ENCODE data around the gene SLC24A1. TPM values are rescaled to one million over a fixed set of nuclear protein-coding genes. Genes with fewer than 3 reads are reported as not detected.

Gene SLC24A1
- polyA plus RNA-seq (ENCODE audit: low read depth in 6 of 6): 1 to 10 TPM in 5 of 6 donors, not detected in 1; 2.3 to 3.7 (median 2.7) TPM

GRCh38 chr15:65621638-65622037 is at the start of gene SLC24A1:
SLC24A1 (plus strand) TSS chr15:65621938; CDS start chr15:65624081, 2,143 bp downstream.
- Mint-ChIP-seq H3K36me3 (peaks cover 8 to 19% of the 10 kb centered on the region in 2 donors), H3K27me3 (no peaks in the 10 kb centered on the region), H3K4me1 (no peaks in the 10 kb centered on the region), H3K4me3 (no peak within 1 kb of the TSS), H3K27ac (peak within 1 kb of the TSS in 2 of 6 donors; percentile 17 to 25), H3K9me3 (no peaks in the 10 kb centered on the region)
- ATAC-seq (ENCODE audit: low read depth in 2 of 2): no peak
- DNase-seq: no peak

- no peak for ATAC-seq (ENCODE audit: low read depth in 2 of 2)
- Mint-ChIP-seq H3K9me3 (peaks cover 0 to 1% (median 0%) of the 10 kb centered on the region in 7 donors), H3K27ac (no peak overlapping the region), H3K4me3 (no peak overlapping the region), H3K36me3 (peaks cover 0 to 12% of the 10 kb centered on the region in 2 donors), H3K27me3 (no peaks in the 10 kb centered on the region), H3K4me1 (peaks cover 0 to 3% (median under 1%) of the 10 kb centered on the region in 3 donors)
- DNase-seq: no peak
Measured at GRCh38 chr15:65571971-65572370, 49.8 kb upstream of the SLC24A1 start.

- DNase-seq (no peak), ATAC-seq (ENCODE audit: low read depth in 2 of 2) (no peak)
- no peak overlapping the region for H3K27ac Mint-ChIP-seq
- no peak overlapping the region for H3K4me3 Mint-ChIP-seq
- peaks cover 9 to 18% (median 12%) of the 10 kb centered on the region in 3 donors for H3K4me1 Mint-ChIP-seq
- peaks cover 0 to under 1% of the 10 kb centered on the region in 2 donors for H3K36me3 Mint-ChIP-seq
- no peaks in the 10 kb centered on the region for H3K9me3 Mint-ChIP-seq
- H3K27me3 Mint-ChIP-seq: no peaks in the 10 kb centered on the region
Measured at GRCh38 chr15:65576664-65577063, 45.1 kb upstream of the SLC24A1 start.

DNA sequence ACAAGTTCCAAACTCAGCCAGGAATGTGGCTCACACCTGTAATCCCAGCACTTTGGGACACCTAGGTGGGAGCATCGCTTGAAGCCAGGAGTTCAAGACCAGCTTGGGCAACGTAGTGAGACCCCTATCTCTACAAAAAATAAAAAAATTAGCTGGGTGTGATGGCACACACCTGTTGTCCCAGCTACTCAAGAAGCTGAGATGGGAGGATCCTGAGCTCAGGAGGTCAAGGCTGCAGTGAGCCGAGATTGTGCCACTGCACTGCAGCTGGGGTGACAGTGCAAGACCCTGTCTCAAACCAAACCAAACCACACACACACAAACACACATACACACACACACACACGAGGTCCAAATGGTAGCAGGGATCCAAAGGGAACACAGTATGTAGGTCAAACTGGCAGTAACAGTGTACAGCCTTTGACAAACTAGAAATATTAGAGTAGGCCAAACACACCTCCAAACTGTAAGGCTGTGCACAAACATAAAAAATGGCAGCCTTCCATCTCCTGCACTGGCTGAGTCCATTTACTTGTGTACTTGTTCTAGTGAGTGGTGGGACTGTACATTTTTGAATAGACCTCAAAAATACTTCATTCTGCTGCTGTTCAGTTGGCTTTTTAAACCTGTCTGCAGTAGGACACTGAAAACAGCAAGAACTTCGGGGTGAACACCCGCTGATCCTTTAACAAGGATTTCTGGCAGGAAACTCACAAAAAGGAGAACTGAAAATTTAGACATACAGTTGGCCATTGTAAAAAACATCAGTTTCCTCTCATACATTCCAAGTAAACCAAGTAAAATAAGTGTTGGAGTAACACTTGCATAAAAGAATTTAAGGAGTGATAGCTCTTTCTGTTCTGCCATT is 44.4 kb upstream of the SLC24A1 start:
- peak overlapping the region in 4 of 6 donors; percentile 23 to 76 (median 54) for H3K27ac Mint-ChIP-seq
- no peaks in the 10 kb centered on the region for H3K9me3 Mint-ChIP-seq

DNA sequence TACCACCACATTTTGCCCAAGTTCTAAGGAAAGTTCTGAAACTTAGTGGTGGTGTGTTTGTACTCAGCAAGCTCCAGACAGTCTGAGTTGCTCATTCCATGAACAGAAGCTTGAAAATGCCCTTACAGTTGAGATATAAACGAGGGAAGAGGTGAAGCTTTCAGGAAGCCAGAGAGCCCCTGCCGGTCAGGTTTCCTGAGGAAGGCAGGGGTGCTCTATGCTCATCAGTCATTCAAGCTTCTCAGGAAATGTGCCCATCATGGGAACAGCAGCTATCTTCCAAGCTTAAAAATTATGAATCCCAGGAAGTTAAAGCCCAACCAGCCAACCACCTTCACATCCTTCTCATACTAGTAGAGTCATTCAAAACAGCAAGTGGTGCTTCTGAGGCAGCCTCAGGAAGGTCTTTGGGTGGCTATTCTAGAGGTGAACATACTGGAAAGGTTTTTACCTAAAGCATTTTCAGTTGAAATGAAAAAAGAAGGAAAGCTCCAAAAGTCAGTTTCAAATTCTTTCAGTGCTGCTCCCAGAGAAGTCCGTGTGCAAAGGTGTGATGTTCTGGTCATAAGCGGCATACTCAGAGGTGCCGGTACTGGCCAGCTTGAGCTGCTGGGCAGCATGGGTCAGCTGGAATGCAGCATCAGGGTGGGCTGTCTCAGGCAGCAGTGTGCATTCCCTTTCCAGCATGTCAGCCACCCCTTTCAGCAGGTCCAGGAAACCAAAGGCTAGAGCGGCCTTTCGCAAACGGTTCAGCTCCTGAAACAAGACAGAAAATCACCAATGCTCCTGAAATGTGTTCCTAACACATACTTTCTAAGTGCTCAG is 42.6 kb upstream of the SLC24A1 start:
- H3K4me3 Mint-ChIP-seq: no peak overlapping the region
- H3K4me1 Mint-ChIP-seq: peaks cover 13 to 27% (median 21%) of the 10 kb centered on the region in 3 donors
- H3K36me3 Mint-ChIP-seq: peaks cover 0 to 15% of the 10 kb centered on the region in 2 donors
- no peaks in the 10 kb centered on the region for H3K9me3 Mint-ChIP-seq
- DNase-seq: no peak
- peak overlapping the region in 2 of 6 donors; percentile 37 to 57 for H3K27ac Mint-ChIP-seq
- no peaks in the 10 kb centered on the region for H3K27me3 Mint-ChIP-seq
- no peak for ATAC-seq (ENCODE audit: low read depth in 2 of 2)

More for the DNA sequence above, 44.4 kb upstream of the SLC24A1 start:
- peak overlapping the region in 1 of 8 donors; percentile 59 for H3K4me3 Mint-ChIP-seq
- DNase-seq (no peak), ATAC-seq (ENCODE audit: low read depth in 2 of 2) (no peak)
- peaks cover 0 to 5% of the 10 kb centered on the region in 2 donors for H3K36me3 Mint-ChIP-seq
- H3K4me1 Mint-ChIP-seq: peaks cover 9 to 18% (median 12%) of the 10 kb centered on the region in 3 donors
- no peaks in the 10 kb centered on the region for H3K27me3 Mint-ChIP-seq

DNA sequence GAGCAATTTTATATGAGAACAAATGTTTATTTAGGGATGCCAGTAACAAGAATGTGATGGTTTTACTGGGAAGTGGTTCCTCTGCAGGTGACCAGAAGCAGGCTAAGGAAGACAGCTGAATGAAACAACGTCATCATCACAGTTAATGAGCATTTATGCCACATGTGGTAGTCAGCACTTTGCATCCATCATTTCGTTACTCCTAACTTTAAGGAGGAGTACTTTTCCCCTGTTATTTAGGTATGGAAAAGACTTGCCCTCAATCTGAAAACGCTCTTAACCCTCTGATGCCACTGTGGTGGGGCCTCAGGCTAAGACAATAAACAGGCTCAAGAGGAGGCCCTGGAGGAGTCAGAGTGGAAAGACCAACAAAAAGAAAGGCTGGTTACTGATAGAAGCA is 42.0 kb upstream of the SLC24A1 start:
- Mint-ChIP-seq H3K9me3 (no peaks in the 10 kb centered on the region), H3K27me3 (no peaks in the 10 kb centered on the region), H3K4me1 (peaks cover 16 to 34% (median 21%) of the 10 kb centered on the region in 3 donors), H3K27ac (peak overlapping the region in 1 of 6 donors; percentile 21), H3K4me3 (no peak overlapping the region), H3K36me3 (peaks cover 0 to 16% of the 10 kb centered on the region in 2 donors)
- ATAC-seq (ENCODE audit: low read depth in 2 of 2) (no peak), DNase-seq (no peak)

- no peak overlapping the region for H3K4me3 Mint-ChIP-seq
- peaks cover 16 to 35% (median 21%) of the 10 kb centered on the region in 3 donors for H3K4me1 Mint-ChIP-seq
- H3K36me3 Mint-ChIP-seq: peaks cover 0 to 16% of the 10 kb centered on the region in 2 donors
- no peaks in the 10 kb centered on the region for H3K27me3 Mint-ChIP-seq
- H3K9me3 Mint-ChIP-seq: no peaks in the 10 kb centered on the region
- ATAC-seq (ENCODE audit: low read depth in 2 of 2): no peak
- peak overlapping the region in 2 of 6 donors; percentile 21 to 47 for H3K27ac Mint-ChIP-seq
- DNase-seq: no peak
Measured at GRCh38 chr15:65580287-65580686, 41.5 kb upstream of the SLC24A1 start.

- Mint-ChIP-seq H3K27me3 (no peaks in the 10 kb centered on the region), H3K4me3 (no peak overlapping the region), H3K4me1 (peaks cover 10 to 17% (median 11%) of the 10 kb centered on the region in 3 donors), H3K9me3 (no peaks in the 10 kb centered on the region), H3K36me3 (peaks cover 9 to 27% of the 10 kb centered on the region in 2 donors), H3K27ac (peak overlapping the region; percentile 61 to 89 (median 76))
- DNase-seq: peak; percentile 7
- ATAC-seq (ENCODE audit: low read depth in 2 of 2): peak; percentile 48 to 61
Measured at GRCh38 chr15:65583701-65584100, 38.0 kb upstream of the SLC24A1 start.

DNA sequence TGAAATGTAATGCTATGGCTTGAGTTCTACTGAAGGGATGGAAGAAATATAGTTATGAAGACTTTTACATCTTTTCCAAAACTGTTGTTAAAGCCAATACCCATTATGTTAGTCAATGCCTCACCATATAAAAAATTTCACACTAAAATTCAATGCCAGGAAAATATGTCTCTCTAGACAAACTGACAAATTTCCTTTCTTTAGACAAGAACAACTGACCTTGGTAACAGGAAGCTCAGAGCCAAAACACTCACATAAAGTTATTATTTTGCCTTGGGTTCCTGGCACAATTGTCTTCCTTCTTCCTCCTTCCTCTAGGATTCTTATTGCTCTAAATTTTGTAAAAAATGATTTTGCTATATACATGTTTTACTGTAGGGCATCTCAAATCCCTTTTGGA is 37.5 kb upstream of the SLC24A1 start:
- peak overlapping the region in 1 of 8 donors; percentile 8 for H3K4me3 Mint-ChIP-seq
- no peaks in the 10 kb centered on the region for H3K27me3 Mint-ChIP-seq
- H3K4me1 Mint-ChIP-seq: peaks cover 10 to 17% (median 11%) of the 10 kb centered on the region in 3 donors

DNA sequence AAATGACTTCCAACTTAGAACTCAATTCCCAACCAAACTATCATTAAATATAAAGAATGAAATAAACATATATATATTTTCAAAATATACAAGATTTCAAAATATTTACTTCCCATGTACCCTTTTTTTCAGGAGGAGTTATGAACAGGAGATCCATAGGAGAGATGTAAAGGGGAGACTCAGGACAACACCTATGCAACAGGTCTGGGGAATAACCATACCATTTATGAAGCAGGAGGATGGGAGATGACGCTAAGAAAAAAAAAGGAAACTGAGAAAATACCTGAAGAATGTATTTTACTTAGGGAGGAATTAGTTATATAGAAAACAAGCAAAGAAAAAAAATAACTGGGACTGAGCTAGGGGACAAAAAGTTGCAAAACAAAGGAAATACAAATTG is 34.6 kb upstream of the SLC24A1 start:
- Mint-ChIP-seq H3K27ac (peak overlapping the region in 2 of 6 donors; percentile 42 to 81), H3K36me3 (peaks cover 37 to 45% of the 10 kb centered on the region in 2 donors), H3K9me3 (no peaks in the 10 kb centered on the region), H3K4me1 (peaks cover 18 to 20% (median 19%) of the 10 kb centered on the region in 3 donors), H3K4me3 (peak overlapping the region in 1 of 8 donors; percentile 13), H3K27me3 (no peaks in the 10 kb centered on the region)
- DNase-seq (no peak), ATAC-seq (ENCODE audit: low read depth in 2 of 2) (no peak)

More for the DNA sequence above, 37.5 kb upstream of the SLC24A1 start:
- DNase-seq (no peak), ATAC-seq (ENCODE audit: low read depth in 2 of 2) (no peak)
- Mint-ChIP-seq H3K27ac (peak overlapping the region; percentile 61 to 89 (median 76)), H3K36me3 (peaks cover 11 to 27% of the 10 kb centered on the region in 2 donors), H3K9me3 (no peaks in the 10 kb centered on the region)

DNA sequence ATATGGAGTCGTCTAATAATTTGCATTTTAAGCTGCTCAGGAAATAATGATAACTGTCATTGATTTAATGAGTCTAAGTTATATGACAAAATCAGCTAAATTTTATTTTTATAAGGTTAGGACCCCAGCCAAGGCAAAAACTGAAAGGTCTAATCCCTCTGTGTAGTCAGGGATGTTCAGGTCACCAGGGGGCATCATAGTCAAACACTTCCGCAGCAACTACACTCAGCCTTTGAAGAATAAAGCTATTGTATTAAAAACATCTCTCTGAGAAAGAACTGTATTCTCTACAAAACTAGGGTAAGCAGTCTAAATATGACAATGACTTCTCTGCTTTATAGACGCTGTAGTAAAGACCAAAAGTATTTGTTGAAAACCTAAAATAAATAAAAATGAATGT is 25.8 kb upstream of the SLC24A1 start:
- Mint-ChIP-seq H3K36me3 (peaks cover 16 to 20% of the 10 kb centered on the region in 2 donors), H3K4me3 (no peak overlapping the region), H3K27ac (no peak overlapping the region), H3K27me3 (no peaks in the 10 kb centered on the region), H3K4me1 (peaks cover 0 to under 1% (median 0%) of the 10 kb centered on the region in 3 donors), H3K9me3 (no peaks in the 10 kb centered on the region)
- DNase-seq: peak; percentile 18
- ATAC-seq (ENCODE audit: low read depth in 2 of 2): no peak

- H3K4me1 Mint-ChIP-seq: no peaks in the 10 kb centered on the region
- H3K4me3 Mint-ChIP-seq: no peak overlapping the region
- H3K9me3 Mint-ChIP-seq: no peaks in the 10 kb centered on the region
- DNase-seq (no peak), ATAC-seq (ENCODE audit: low read depth in 2 of 2) (no peak)
- no peak overlapping the region for H3K27ac Mint-ChIP-seq
- peaks cover 0 to 13% of the 10 kb centered on the region in 2 donors for H3K36me3 Mint-ChIP-seq
- no peaks in the 10 kb centered on the region for H3K27me3 Mint-ChIP-seq
Measured at GRCh38 chr15:65598468-65598867, 23.3 kb upstream of the SLC24A1 start.

DNA sequence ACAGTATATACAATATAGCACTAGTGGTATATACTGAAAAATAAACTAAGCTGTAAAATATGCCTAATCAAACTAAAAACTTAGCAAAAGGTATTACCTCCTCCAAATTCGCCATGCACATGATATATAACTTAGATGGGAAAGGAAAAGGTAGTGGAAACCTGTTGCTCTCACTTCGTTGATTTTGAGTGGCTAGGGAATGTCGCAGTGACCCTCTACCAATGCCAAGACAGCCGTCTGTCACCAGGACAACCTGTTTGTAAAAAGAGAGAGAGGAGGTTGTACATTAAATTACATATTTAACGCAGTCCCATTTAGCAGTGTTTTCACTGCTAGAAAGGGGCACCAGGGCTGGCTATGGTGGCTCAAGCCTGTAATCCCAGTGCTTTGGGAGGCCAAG is 22.1 kb upstream of the SLC24A1 start:
- Mint-ChIP-seq H3K36me3 (peaks cover 0 to 13% of the 10 kb centered on the region in 2 donors), H3K27me3 (no peaks in the 10 kb centered on the region), H3K9me3 (no peaks in the 10 kb centered on the region), H3K4me1 (no peaks in the 10 kb centered on the region), H3K27ac (no peak overlapping the region), H3K4me3 (no peak overlapping the region)
- DNase-seq (no peak), ATAC-seq (ENCODE audit: low read depth in 2 of 2) (no peak)

Data from naive B cell (primary cell).